ENCODE data around the gene CCL3.

- TF ChIP-seq CTCF (IDR thresholded peaks at IDR 0.05) (no peak), POLR2A (IDR thresholded peaks at IDR 0.05) (no peak)
These were observed 19.5 kb downstream of the CCL3 start for GRCh38 chr17:36070427-36070826.

Data from uterus (tissue), 2 donors.